Heart left ventricle (tissue), 16 donors: ENCODE data around the gene OCEL1. TPM values are rescaled to one million over a fixed set of nuclear protein-coding genes. Genes with fewer than 3 reads are reported as not detected.

Experiments
- ATAC-seq, 4 donors: fragments of 200-7000 bp; cut with Tn5 transposase; one replicate each; pipeline ENCODE4 v1.9.1; 2020 to 2022; ENCODE audit warnings: moderate library complexity in 4 of 4, mild to moderate bottlenecking in 3 of 4, moderate number of reproducible peaks in 1 of 4
- DNase-seq, 5 donors: peaks; one replicate each; pipeline ENCODE4 v3.0.0-alpha.2; 2020
- H3K27ac ChIP-seq, 12 donors: fragments of 200-600 bp; sonication (generic) in 4 of 12; one replicate each; pipeline versions ENCODE4 v1.5.0 to v1.8.0; 2016 to 2022; ENCODE audit warnings: mild to moderate bottlenecking in 2 of 12
- H3K27me3 ChIP-seq, 9 donors: fragments of 200-600 bp; sonication (generic) in 2 of 9; one replicate each; pipeline versions ENCODE4 v1.5.1 to v1.8.0; 2016 to 2022; ENCODE audit warnings: mild to moderate bottlenecking in 3 of 9
- H3K36me3 ChIP-seq, 9 donors: fragments of 200-600 bp; sonication (generic) in 2 of 9; one replicate each; pipeline versions ENCODE4 v1.5.0 to v1.8.0; 2018 to 2022; ENCODE audit warnings: mild to moderate bottlenecking in 2 of 9
- H3K4me1 ChIP-seq, 12 donors: fragments of 200-600 bp; sonication (generic) in 4 of 12; one replicate each; pipeline versions ENCODE4 v1.5.0 to v1.8.0; 2016 to 2022; ENCODE audit warnings: mild to moderate bottlenecking in 3 of 12
- H3K4me3 ChIP-seq, 12 donors: fragments of 200-600 bp; sonication (generic) in 4 of 12; one replicate each; pipeline versions ENCODE4 v1.5.0 to v1.8.0; 2017 to 2022; ENCODE audit warnings: mild to moderate bottlenecking in 9 of 12, moderate library complexity in 4 of 12
- H3K9me3 ChIP-seq, 12 donors: fragments of 200-600 bp; sonication (generic) in 4 of 12; one replicate each; pipeline versions ENCODE4 v1.5.0 to v1.8.0; 2016 to 2022; ENCODE audit warnings: mild to moderate bottlenecking in 1 of 12
- CTCF ChIP-seq, 12 donors: fragments of 200-600 bp; sonication (generic) in 4 of 12; IDR thresholded peaks; one replicate each; pipeline versions ENCODE4 v1.5.0 to v1.8.0; 2018 to 2022; ENCODE audit warnings: antibody characterized with exemption in 12 of 12, mild to moderate bottlenecking in 5 of 12
- POLR2A ChIP-seq, 2 donors: fragments of 450-650 bp; IDR thresholded peaks; one replicate each; pipeline ENCODE4 v1.6.1; 2017; ENCODE audit warnings: antibody characterized with exemption in 2 of 2, mild to moderate bottlenecking in 2 of 2, moderate library complexity in 2 of 2
- WGBS, 4 donors: extraction: QIAGEN DNeasy Blood & Tissue Kit in 2 of 4; methylation state at CpG; one replicate each; pipeline versions ENCODE4 v1.1.5 to v1.1.7; 2013 to 2018; 5-methylcytosine and 5-hydroxymethylcytosine counted together
- intact Hi-C, 10 donors: fragments of 100-400 bp; cut with DNase I; formaldehyde crosslinking; loops; one replicate each; pipeline versions ENCODE4 v1.11.1 to v1.14.2; 2022
- polyA plus RNA-seq, 2 donors: library from polyadenylated mRNA; stranded (reverse); fragments of 200-250 nt; gene quantifications; one replicate each; pipeline ENCODE4 v1.2.3, GENCODE V29; 2013
- total RNA-seq, 9 donors: library from RNA; depleted of rRNA in 2 of 9; stranded (reverse); fragments of >200 nt in 2 of 9; fragmentation: NEBNext Ultra II Directional in 3 of 9; extraction: Animal tissue kit (Norgen Biotek cat#: 25700) in 3 of 9; gene quantifications; one replicate each; pipeline versions ENCODE4 v1.1.0 to v1.2.4, GENCODE V29; 2016 to 2023
- donor health status: ischemic (EF 13 %, LVEDD 7.1; RV severe dilation, severe dysfunction).
- donor health status: healthy with polysubstance abuse.
- donor health status: DM: no; HTN: yes; CAD: no.
- donor health status: DM: no; HTN: no; CAD: no.
- donor health status: ischemic (EF 25% LVEDD 6.9; RV normal size, moderate dysfunction).
- donor health status: ischemic (EF 25% LVEDD 5.7; RV mildly dilated, moderate dysfunction).
- donor health status: healthy.
- donor health status: DM: yes; HTN: yes; CAD: no.
- donor health status: ischemic (EF 35%, LVEDD 5.7; RV mildly dilated, moderate dysfunction).
- donor health status: nonischemic (EF 11% LVEDD 7.7; RV severe dilation, severe dysfunction).
- donor health status: DM: yes; HTN: yes; CAD: no.
- donor health status: PGD.
- donor health status: ischemic (EF 29% LVEDD 5.4; RV normal size, mild dysfunction).
- donor health status: nonischemic (EF 23%, LVEDD 6.1; RV moderate dilation, normal function).

Gene OCEL1
- total and polyA plus RNA-seq, 11 donors, result 8.7 to 35.2 (median 16.8) TPM

DNA sequence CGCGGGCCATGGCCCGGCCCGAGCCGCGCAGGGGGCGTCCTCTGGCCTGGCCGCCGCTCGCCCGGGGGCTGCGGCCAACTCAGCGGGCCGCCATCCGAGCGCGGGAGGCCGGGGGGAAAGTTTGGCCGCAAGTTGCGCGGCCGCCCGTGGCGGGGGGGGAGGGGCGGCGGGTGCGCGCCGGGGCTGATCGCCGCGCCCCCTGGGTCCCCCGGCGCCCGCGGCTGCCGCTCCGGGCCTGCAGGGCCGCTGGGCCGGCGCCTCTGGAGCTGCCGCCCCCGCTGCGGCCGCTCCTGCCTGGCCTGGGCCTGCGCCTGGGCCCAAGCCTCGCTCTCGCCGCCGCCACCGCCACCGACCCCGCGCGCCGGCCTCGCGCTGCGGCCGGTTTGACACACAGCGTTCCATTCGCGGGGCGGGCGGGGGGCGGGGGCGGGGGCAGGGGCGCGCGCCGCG lies 19.5 kb downstream of the OCEL1 start, which contains the start of gene NR2F6:
TSS of gene NR2F6 (minus strand) at position 385 of the 450 bp plus-strand sequence. CDS start 699 bp downstream, outside the sequence.
- DNase-seq (no peak), ATAC-seq (no peak)
- peak within 1 kb of the TSS; percentile 62 to 96 (median 88) for H3K4me3 ChIP-seq
- no peak for TF ChIP-seq POLR2A (IDR thresholded peaks at IDR 0.05)
- no peak for TF ChIP-seq CTCF (IDR thresholded peaks at IDR 0.05)
- intact Hi-C loops, result no loop called here
- no peaks in the 10 kb centered on the region for H3K27me3 ChIP-seq
- H3K9me3 ChIP-seq, result no peaks in the 10 kb centered on the region
- WGBS, 4 donors, result 0 to 1% (median 1%) methylated on average over 11 to 72 of the region's 72 CpGs; no CpG with 5 or more reads in 1 of the 4 donors
- H3K4me1 ChIP-seq, result peaks cover 6 to 46% (median 28%) of the 10 kb centered on the region in 12 donors
- peak within 1 kb of the TSS; percentile 64 to 94 (median 87) for H3K27ac ChIP-seq
- H3K36me3 ChIP-seq, result peaks cover 0 to 5% (median 0%) of the 10 kb centered on the region in 9 donors

GRCh38 chr19:17246681-17247425 lies 20.8 kb downstream of the OCEL1 start:
- ATAC-seq, result peak in 3 of 4 donors; percentile 1 to 25 (median 17)
- TF ChIP-seq CTCF (IDR thresholded peaks at IDR 0.05) (no peak), POLR2A (IDR thresholded peaks at IDR 0.05) (no peak)
- H3K36me3 ChIP-seq, result peaks cover 0 to 9% (median 0%) of the 10 kb centered on the region in 9 donors
- intact Hi-C loops, result loop anchor here in 1 of 10 donors (2.0 kb wide), 1 partner anchor 20 kb away; the partner anchor contains the start of gene OCEL1
- DNase-seq, result peak in 3 of 5 donors; percentile 50 to 74 (median 64)
- H3K4me1 ChIP-seq, result peaks cover 6 to 40% (median 24%) of the 10 kb centered on the region in 12 donors
- no peaks in the 10 kb centered on the region for H3K27me3 ChIP-seq
- 15 to 21% (median 18%) methylated on average over 18 to 21 of the region's 21 CpGs for WGBS, 4 donors
- H3K9me3 ChIP-seq, result no peaks in the 10 kb centered on the region
- peak overlapping the region in 11 of 12 donors; percentile 10 to 96 (median 86) for H3K4me3 ChIP-seq
- H3K27ac ChIP-seq, result peak overlapping the region; percentile 56 to 94 (median 78)

DNA sequence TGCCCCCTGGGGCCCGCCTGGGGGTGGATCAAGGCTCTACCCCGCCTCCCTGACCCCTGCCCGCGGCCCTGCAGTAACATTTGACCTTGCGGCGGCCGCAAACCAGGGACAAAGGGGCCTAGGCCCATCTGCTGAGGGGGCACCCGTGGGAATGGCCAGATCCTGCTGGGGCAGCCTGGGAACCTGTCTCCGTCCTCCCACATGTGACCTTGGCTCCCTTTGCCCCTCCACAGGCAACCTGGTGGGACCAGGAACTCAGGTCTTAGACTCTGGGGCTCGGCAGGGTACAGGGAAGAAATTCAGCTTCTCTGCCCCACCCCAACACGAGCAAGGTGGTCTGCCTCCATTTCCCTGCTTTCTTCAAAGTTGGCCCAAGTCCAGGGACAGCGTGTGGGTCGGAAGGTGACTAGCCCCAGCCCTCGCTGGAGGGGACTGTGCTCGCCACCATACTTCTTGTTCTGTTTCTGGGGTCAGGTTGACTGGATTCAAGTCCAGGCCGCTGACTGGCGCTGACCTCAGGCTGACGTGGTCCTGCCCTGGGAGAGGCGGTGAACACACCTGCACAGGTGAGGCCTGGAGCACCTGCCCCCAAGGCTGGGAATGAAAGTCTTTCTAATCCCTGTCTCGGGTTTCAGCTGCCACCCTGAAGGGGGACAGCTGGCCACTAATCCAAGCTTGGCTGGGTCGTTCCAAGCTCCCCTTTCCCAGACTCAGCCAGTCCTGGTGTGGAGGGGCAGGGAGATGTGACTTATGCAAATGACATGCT lies 22.2 kb downstream of the OCEL1 start:
- Histone ChIP-seq H3K9me3 (no peaks in the 10 kb centered on the region), H3K4me1 (peaks cover 0 to 27% (median 14%) of the 10 kb centered on the region in 12 donors), H3K36me3 (peaks cover 0 to 21% (median 7%) of the 10 kb centered on the region in 9 donors), H3K4me3 (no peak overlapping the region), H3K27me3 (no peaks in the 10 kb centered on the region), H3K27ac (no peak overlapping the region)
- 60 to 72% (median 70%) methylated on average over 10 to 21 of the region's 21 CpGs for WGBS, 4 donors
- ATAC-seq (no peak), DNase-seq (no peak)
- TF ChIP-seq CTCF (IDR thresholded peaks at IDR 0.05) (no peak), POLR2A (IDR thresholded peaks at IDR 0.05) (no peak)
- intact Hi-C loops, result no loop called here
